HG02938 (cell line): Measurements from ENCODE around the gene CLDND2.
"Not testable (repeated sequence)": the region's sequence is repeated elsewhere in the genome, so short reads cannot be mapped to it uniquely, and the experiment has no call there.

Source experiments
- ATAC-seq: cut with Tn5 transposase; IDR thresholded peaks from one replicate; pipeline ENCODE4 v1.9.1; 2021; ENCODE audit warnings: mild to moderate bottlenecking, moderate library complexity; ENCODE audit not compliant: unreplicated experiment

Gene CLDND2

GRCh38 chr19:51368366-51369282, at the start of gene CLDND2:
Gene CLDND2, minus strand, starts transcription at chr19:51369003. Its CDS starts 426 bp downstream, at chr19:51368577.
- no peak for ATAC-seq

GRCh38 chr19:51417810-51418157, 49.0 kb upstream of the CLDND2 start:
- peak; percentile 41 for ATAC-seq

- peak; percentile 57 for ATAC-seq
Observed at GRCh38 chr19:51417107-51417809, 48.5 kb upstream of the CLDND2 start, which contains the start of gene SIGLEC10. Gene SIGLEC10, minus strand, starts transcription at chr19:51417642. Its CDS starts 61 bp downstream, at chr19:51417581.

- not testable (repeated sequence) for ATAC-seq
Observed at GRCh38 chr19:51416422-51416821, 47.6 kb upstream of the CLDND2 start.

GRCh38 chr19:51415187-51415586, 46.4 kb upstream of the CLDND2 start:
- ATAC-seq = no peak

GRCh38 chr19:51410950-51411748, 42.3 kb upstream of the CLDND2 start:
- no peak for ATAC-seq

- no peak for ATAC-seq
Observed at GRCh38 chr19:51407511-51408131, 38.8 kb upstream of the CLDND2 start.

- ATAC-seq = no peak
Observed at GRCh38 chr19:51402117-51402516, 33.3 kb upstream of the CLDND2 start.

GRCh38 chr19:51399936-51400335, 31.1 kb upstream of the CLDND2 start:
- ATAC-seq = not testable (repeated sequence)

GRCh38 chr19:51399231-51399630, 30.4 kb upstream of the CLDND2 start:
- no peak for ATAC-seq

- no peak for ATAC-seq
Observed at GRCh38 chr19:51398096-51398704, 29.4 kb upstream of the CLDND2 start.

- not testable (repeated sequence) for ATAC-seq
Observed at GRCh38 chr19:51397453-51397852, 28.6 kb upstream of the CLDND2 start.

GRCh38 chr19:51396175-51396574, 27.4 kb upstream of the CLDND2 start:
- no peak for ATAC-seq

- peak; percentile 84 for ATAC-seq
Observed at GRCh38 chr19:51394050-51394836, 25.4 kb upstream of the CLDND2 start.

- no peak for ATAC-seq
Observed at GRCh38 chr19:51392701-51393100, 23.9 kb upstream of the CLDND2 start.

GRCh38 chr19:51391073-51391611, 22.3 kb upstream of the CLDND2 start:
- no peak for ATAC-seq

GRCh38 chr19:51389143-51389542, 20.3 kb upstream of the CLDND2 start:
- ATAC-seq = no peak

- no peak for ATAC-seq
Observed at GRCh38 chr19:51387924-51388389, 19.2 kb upstream of the CLDND2 start, which contains the start of gene LIM2. Gene LIM2, minus strand, starts transcription at chr19:51387974. Its CDS starts 531 bp downstream, at chr19:51387443.
